ENCODE results near the gene PLEKHN1.
A peak's percentile ranks its signal among the peaks of the same experiment; 100 is the strongest.

The PLEKHN1 gene

DNA sequence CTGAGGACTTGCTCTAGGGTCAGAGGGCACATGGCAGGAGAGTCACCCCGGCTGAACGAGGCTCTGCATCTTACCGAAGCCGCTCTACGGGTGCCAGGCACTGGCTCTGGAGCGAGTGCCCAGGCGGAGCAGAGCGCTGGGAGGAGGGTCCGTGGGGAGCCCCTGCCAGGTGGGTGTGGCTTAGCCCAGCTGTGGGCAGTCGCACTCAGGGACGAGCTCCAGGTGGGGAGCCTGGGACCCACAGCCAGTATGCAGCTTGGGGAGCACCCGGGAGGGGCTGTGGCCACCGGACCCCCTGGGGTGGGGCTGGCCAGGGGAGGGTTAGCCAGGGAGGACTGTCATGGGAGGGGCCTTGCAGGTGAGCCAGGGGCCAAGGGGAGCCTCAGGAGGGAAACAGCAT is 57.4 kb downstream of the PLEKHN1 start:
- DNase-seq (ENCODE audit: low read depth) = no peak
- H3K4me3 ChIP-seq (ENCODE audit: low read length) = no peak overlapping the region
- TF ChIP-seq, protein P1, sequence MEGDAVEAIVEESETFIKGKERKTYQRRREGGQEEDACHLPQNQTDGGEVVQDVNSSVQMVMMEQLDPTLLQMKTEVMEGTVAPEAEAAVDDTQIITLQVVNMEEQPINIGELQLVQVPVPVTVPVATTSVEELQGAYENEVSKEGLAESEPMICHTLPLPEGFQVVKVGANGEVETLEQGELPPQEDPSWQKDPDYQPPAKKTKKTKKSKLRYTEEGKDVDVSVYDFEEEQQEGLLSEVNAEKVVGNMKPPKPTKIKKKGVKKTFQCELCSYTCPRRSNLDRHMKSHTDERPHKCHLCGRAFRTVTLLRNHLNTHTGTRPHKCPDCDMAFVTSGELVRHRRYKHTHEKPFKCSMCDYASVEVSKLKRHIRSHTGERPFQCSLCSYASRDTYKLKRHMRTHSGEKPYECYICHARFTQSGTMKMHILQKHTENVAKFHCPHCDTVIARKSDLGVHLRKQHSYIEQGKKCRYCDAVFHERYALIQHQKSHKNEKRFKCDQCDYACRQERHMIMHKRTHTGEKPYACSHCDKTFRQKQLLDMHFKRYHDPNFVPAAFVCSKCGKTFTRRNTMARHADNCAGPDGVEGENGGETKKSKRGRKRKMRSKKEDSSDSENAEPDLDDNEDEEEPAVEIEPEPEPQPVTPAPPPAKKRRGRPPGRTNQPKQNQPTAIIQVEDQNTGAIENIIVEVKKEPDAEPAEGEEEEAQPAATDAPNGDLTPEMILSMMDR (IDR thresholded peaks at IDR 0.05; ENCODE audit: insufficient read depth, low read depth, low read length, missing control alignments) = no peak

DNA sequence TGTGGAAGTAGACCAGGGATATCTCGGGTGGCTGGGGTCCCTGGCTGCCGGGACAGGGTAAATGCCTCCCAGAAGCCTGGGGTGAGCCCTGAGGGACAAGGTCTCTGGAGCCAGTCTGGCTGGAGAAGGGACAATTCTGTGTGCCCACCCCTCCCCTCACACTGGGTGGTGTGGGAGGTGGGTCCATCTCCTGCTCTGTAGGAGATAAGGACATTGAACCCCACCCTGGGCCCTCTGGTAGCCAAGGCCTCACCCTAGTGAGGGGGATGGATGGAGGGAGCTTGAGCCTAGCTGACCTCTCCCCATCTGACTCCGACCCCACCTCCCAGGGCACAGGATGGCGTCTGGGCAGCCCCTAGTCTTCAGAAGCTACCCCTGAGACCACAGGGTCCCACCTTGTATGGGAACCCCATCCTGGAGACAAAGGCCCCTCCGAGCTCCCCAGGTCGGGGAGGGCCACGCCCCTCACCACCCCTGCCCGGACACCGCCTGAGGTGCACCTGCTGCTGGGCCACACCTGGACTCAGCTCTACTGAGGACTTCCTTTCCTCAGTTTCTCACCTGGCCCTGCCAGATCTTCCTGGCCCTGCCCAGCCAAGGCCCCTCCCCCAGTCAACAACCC is 58.0 kb downstream of the PLEKHN1 start:
- TF ChIP-seq, protein P1 (IDR thresholded peaks at IDR 0.05; ENCODE audit: insufficient read depth, low read depth, low read length, missing control alignments) = no peak
- H3K4me3 ChIP-seq (ENCODE audit: low read length) = no peak overlapping the region
- DNase-seq (ENCODE audit: low read depth) = no peak

DNA sequence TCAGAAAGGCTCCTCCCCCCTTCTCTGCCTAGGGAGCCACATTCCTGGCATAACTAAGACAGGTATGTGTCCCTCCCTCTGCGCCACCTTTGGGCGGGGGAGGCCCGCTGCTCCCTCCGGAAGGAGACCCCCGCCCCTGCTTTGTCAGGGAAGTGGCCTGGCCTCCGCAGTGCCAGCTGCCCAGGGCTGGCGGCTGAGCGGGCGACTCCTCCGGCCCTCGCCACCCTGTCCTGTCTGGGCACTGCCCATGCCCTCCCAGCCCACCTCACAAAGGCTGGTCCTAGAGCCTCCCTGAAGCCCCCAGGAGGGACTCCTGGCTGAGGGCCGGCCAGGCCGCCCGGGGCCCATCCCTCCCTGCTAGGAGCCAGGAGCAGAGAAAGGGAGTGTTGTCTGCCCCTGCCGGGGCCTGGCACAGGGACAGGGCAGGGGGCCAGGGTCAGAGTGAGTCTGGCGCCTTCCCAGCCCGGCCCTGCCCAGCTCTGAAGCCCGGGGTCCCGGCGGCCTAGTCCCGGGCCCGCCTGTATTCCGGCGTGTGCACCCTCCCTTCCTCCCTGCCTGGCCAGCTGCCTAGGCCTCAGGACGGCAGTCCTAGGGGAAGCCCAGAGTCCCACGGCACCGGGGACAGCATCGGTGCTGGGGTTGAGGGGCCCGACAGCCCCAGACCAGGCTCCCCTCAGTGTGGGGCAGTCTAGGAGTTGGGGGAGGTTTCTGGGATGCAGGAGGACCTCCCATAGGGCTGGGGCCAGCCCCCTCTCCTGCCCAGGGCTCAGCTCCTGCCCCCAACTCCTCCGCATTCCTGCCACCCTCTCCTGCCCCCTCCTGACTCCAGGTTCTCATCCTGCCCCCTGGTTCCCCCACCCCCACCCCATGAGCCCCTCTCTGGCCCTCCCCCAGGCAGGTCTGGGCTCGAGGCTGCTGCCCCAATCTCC is 58.8 kb downstream of the PLEKHN1 start:
- TF ChIP-seq, protein P1 (IDR thresholded peaks at IDR 0.05; ENCODE audit: insufficient read depth, low read depth, low read length, missing control alignments) = no peak
- peak; percentile 87 for DNase-seq (ENCODE audit: low read depth)
- H3K4me3 ChIP-seq (ENCODE audit: low read length) = peak overlapping the region; percentile 43
